CD4-positive, alpha-beta T cell treated with Interleukin-12 subunit alpha and Interleukin-12 subunit beta, for 1 hour (primary cell): ENCODE measurements around the gene TRA2A.
"Not testable (repeated sequence)": the region's sequence is repeated elsewhere in the genome, so short reads cannot be mapped to it uniquely, and the experiment has no call there.

Source experiments
- DNase-seq: peaks from one replicate; pipeline ENCODE4 v3.0.0-alpha.2; 2020

Gene TRA2A

GRCh38 chr7:23531794-23532489, at the start of gene TRA2A:
Gene TRA2A, minus strand, starts transcription at chr7:23531981. Its CDS starts 157 bp downstream, at chr7:23531824.
- peak; percentile 96 for DNase-seq

- DNase-seq, result peak; percentile 69
Observed at GRCh38 chr7:23570592-23571200, 38.9 kb upstream of the TRA2A start.

DNA sequence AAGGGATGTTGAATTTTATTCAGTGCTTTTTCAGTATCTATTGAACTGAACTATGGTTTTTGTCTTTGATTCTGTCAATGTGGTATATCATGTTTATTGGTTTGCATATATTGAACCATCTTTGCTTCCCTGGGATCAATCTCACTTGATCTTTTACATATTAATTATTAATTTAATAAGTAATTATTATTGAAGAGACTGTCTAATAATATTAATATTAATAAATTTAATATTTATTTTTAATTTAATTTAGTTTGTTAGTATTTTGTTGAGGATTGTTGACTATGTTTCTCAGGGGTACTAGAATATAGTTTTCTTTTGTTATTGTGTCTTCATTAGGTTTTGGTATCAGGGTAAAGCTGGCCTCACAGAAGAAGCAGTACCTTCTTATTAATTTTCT, 26.5 kb upstream of the TRA2A start:
- DNase-seq, result no peak

- DNase-seq, result no peak
Observed at GRCh38 chr7:23547662-23548061, 15.9 kb upstream of the TRA2A start.

GRCh38 chr7:23546897-23547572, 15.3 kb upstream of the TRA2A start:
- peak; percentile 89 for DNase-seq

- no peak for DNase-seq
Observed at GRCh38 chr7:23545493-23545892, 13.7 kb upstream of the TRA2A start.

GRCh38 chr7:23544913-23545354, 13.2 kb upstream of the TRA2A start:
- DNase-seq, result no peak

DNA sequence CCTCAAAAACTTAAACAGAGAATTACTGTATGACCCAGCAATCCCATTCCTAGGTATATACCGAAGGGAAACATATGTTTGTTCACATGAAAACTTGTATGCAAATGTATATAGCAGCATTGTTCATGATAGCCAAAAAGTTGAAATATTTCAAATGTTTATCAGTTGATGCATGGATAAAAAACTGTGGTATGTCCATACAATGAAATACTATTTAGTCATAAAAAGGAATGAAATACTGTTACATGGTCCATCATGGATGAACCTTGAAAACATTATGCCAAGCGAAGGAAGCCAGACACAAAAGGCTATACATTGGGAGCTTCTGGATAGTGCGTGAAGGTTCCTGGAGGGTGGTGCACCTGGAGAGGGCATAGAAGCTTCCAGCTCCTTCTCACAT, 11.0 kb upstream of the TRA2A start:
- no peak for DNase-seq

DNA sequence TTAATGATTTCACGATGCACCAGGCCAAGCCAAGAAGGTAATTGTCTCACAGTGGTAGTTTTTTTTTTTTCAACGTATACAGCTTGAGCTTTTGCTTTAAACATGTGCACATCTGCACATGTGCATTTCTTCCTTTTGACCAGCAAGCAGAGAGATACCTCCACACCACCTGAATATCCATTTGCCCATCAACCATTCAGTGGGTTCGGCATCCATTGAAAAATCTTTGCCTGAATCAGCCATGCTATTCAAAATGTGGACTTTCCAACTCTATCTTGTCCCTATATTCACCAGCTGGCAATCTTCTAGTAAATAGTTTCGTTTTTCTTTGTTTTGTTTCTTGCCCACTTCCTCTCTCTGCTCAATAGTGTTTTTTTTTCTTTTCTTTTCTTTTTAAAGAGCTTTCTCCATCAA, 7.7 kb upstream of the TRA2A start:
- peak; percentile 34 for DNase-seq

GRCh38 chr7:23538301-23538700, 6.5 kb upstream of the TRA2A start:
- no peak for DNase-seq

- DNase-seq, result no peak
Observed at GRCh38 chr7:23533238-23533604, 1.4 kb upstream of the TRA2A start.

GRCh38 chr7:23532490-23533237, 883 bp upstream of the TRA2A start:
- DNase-seq, result no peak

GRCh38 chr7:23531050-23531793, 559 bp downstream of the TRA2A start:
- peak; percentile 57 for DNase-seq

DNA sequence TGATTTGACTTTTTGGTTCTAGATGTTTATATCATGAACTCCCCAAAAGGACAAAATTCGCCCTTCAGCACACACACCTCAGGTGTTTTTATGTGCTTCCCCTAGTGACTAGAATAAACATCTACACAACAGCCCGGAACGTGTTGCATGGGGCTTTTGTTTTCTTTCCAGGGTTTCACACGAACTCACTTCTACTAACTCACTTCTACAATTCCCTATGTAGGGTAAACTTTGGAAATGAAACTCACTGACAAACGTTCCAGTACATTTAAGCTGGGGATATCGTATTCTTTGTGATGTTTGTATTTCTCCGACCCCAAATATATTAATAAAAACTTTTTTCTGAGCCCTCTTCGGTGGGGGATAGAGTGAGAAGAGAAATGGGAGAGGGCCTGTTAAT, 1.4 kb downstream of the TRA2A start:
- peak; percentile 71 for DNase-seq

DNA sequence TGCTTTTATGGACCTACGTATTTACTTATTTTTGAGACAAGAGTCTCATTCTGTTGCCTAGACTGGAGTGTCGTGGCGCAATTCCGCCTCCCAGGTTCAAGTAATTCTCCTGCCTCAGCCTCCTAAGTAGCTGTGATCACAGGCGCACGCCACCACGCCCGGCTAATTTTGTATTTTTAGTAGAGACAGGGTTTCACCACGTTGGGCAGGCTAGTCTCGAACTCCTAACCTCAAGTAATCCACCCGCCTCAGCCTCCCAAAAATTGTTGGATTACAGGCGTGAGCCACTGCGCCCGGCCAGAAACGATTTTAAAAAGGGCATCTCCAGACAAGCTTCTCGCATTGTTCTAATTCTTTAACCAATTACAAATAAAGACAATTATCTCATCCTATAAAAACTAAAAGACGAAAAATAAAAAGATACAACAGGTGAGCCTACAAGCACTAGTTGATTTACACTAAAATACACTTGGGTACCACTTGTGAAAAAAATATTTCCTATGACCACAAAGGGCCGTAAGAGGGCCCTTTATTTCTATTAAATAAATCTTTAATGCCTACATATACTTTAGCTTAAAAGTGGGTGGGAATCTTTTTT, 2.4 kb downstream of the TRA2A start:
- no peak for DNase-seq

DNA sequence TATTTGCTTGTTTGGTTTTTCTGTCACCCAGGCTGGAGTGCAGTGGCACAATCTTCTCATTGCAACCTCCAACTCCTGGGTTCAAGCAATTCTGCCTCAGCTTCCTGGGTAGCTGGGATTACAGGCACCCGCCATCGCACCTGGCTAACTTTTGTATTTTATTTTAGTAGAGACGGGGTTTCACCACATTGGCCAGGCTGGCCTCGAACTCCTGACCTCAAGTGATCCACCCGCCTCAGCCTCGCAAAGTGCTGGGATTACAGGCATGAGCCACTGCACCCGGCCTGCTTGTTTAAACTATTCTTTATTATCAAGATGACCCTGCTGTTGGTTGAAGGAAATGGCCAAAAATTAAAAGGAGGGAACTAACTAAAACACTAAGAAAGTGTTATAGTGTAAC, 6.2 kb downstream of the TRA2A start:
- not testable (repeated sequence) for DNase-seq

- no peak for DNase-seq
Observed at GRCh38 chr7:23524473-23524872, 7.3 kb downstream of the TRA2A start.

DNA sequence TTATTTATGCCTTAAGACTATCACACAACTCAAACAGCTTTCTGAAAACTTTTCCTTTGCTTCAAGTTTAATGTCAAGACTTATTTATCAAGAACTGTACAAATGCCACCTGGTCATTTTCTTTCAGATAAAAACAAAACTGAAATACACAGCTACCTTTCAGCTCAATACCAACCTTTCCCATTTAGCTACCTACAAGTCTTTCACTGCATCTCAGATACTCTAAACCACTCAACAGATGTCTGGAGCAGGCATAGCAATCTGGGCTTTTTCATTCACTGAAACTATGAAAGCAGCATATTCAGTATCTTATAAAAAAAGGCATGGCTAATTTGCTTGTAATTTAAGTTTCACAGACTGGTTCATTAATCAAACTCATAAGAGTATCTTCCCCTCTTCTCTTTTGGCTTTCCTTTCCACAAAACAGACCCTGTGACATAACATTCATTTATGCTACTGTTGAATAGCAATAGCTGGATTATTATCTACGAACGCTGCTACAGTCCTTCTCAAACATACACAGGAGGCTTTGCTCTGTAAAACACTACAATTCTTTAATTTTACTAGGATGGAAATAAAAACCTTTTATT, 8.2 kb downstream of the TRA2A start:
- DNase-seq, result no peak

DNA sequence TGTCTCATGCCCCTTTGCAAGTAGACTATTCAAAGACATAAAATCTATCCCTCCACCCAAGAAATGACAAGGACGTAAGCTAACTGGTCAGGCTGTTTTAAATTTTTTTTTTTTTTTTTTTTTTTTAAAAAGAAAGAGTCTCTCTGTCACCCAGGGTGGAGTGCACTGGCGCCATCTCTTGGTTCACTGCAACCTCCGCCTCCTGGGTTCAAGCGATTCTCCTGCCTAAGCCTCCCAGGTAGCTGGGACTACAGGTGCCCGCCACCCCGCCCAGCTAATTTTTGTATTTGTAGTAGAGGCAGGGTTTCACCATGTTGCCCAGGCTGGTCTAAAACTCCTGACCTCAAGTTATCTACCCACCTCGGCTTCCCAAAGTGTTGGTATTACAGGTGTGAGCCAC, 11.2 kb downstream of the TRA2A start:
- no peak for DNase-seq

DNA sequence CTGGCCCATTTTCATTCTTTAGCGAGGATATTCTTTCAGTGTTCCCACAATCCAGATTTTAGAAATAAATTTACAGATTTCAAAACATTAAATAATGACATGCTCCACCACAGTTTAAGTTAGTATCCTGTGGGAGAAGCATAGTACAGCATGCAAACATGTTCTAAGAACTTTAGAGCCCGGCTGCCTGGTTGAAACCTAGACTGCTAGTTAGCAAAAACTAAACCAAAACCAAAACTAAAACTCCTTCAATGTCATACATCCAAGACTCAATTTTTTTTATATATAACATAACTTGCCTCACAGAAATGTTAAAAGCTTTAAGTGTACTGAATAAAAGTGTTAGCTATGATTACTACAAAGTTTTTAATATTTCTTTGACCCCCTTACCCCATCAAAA, 17.0 kb downstream of the TRA2A start:
- DNase-seq, result no peak

GRCh38 chr7:23513746-23514145, 18.0 kb downstream of the TRA2A start:
- not testable (repeated sequence) for DNase-seq

- DNase-seq, result no peak
Observed at GRCh38 chr7:23494009-23494408, 37.8 kb downstream of the TRA2A start.
